ENCODE data around the gene GPR141.

Gene GPR141, protein sequence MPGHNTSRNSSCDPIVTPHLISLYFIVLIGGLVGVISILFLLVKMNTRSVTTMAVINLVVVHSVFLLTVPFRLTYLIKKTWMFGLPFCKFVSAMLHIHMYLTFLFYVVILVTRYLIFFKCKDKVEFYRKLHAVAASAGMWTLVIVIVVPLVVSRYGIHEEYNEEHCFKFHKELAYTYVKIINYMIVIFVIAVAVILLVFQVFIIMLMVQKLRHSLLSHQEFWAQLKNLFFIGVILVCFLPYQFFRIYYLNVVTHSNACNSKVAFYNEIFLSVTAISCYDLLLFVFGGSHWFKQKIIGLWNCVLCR

GRCh38 chr7:37683246-37684120 lies at the start of gene GPR141:
Gene GPR141, plus strand, starts transcription at chr7:37683766. Its CDS starts 56,628 bp downstream, at chr7:37740394.
- DNase-seq, result no peak

- DNase-seq, result no peak
Measured at GRCh38 chr7:37635346-37635745, 48.2 kb upstream of the GPR141 start.

DNA sequence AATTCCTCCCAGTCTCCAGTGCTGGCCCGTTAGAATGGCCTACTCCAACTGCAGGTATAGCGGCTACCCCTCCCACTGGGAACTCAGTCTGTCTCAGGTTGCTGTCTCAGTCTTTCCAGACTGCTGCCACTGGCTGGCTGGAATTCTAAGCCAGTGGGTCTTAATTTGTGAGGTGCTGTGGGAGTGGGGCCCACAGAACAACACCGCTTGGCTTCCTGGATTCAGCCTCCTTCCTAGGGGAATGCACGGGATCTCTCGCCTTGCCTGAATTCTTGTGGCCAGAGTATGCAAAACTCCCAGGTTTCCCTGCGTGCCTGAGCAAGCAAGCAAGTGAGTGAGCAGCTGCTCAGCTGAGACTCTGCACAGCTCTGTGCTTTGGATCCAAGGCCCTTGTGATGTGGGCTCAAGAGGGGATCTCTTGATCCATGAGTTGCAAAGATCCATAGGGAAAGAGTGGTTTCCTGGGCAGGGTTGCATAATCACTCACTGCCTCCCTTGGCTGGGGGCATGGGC lies 41.5 kb upstream of the GPR141 start:
- DNase-seq, result no peak

- no peak for DNase-seq
Measured at GRCh38 chr7:37643876-37644275, 39.7 kb upstream of the GPR141 start.

GRCh38 chr7:37645282-37646050 lies 38.1 kb upstream of the GPR141 start:
- DNase-seq, result no peak

GRCh38 chr7:37656913-37657530 lies 26.5 kb upstream of the GPR141 start:
- DNase-seq, result no peak

GRCh38 chr7:37657816-37658215 lies 25.8 kb upstream of the GPR141 start:
- no peak for DNase-seq

- DNase-seq, result no peak
Measured at GRCh38 chr7:37659971-37660565, 23.5 kb upstream of the GPR141 start.

- DNase-seq, result no peak
Measured at GRCh38 chr7:37660614-37661013, 23.0 kb upstream of the GPR141 start.

DNA sequence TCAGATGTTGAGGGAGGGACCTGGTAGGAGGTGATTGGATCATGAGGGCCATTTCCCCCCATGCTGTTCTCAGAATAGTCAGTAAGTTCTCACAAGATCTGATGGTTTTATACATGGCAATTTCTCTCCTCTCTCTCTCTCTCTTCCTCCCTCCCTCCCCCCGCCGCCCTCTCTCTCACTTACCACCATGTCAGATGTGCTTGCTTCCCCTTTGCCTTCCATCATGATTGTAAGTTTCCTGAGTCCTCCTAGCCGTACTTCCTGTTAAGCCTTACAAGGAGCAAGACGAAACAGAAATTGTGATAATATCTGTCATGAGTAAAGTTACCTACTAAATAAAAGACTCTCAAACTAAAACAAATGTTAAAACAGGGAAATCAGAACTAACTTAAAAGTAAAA lies 19.9 kb upstream of the GPR141 start:
- DNase-seq, result no peak

DNA sequence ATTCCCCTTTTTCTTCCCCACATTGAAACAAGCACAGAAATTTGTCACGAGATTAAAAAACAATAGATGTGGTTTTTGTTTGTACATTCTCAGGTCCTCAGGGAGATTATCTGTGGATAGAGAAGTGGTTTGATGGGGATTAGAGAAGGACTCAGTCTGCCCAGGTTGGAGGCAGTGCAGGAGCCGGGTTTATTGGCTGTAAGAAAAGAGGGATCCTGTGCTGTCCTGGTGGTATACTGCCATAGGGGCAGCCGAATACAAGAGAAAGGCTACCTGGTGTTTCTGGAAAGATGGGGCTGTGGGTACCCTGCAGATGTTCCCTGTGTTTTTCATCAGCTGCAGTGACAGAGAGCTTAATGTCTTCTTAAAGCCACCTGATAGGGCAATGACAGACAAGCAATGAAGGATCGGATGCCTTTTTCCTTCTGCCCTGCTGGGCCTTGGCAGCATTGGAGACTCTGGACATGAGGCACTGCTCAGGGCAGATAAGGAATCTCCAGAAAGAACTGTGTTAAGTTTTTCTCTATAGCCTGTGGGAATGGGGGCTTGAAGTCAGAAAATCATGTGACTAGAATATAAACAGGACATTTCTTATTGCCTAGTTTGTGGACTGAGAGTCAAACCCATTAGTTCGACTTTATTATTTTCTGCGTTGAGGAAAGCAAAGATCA lies 18.1 kb upstream of the GPR141 start:
- DNase-seq, result no peak

DNA sequence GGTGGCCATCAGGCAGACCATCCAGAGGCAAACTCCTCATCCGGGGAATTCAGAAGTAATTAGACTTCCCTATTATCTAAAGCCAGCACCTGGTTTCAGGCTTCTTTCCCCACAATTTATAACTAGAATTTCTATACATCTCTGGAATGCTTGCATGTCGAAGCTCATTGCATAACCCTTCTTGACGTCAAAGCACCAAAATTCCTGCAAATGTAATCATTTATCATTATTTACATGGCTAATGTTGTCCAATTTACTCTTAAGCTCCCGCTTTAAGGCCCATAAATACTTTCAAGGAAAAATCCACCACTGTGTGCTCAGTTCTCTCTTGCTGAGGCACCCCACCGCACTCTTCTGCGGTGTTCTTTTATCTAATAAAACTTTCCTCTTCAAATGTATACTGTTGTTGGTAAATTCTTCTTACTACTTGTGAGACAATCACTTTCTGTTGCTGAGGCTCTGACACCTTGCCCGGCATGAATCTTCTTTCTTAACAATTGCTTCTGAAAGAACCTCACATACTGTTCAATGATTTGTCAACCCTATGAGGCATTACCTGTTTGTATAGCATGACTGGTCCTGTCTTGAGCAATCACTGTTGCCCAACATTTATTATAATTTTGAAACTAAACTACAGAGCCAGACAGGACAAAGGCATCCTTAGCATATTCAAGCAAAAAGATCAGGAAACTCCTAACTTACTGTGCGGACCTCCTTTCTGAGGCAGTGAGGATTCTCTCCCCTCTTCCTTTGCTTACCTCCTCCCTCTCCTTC lies 17.4 kb upstream of the GPR141 start:
- no peak for DNase-seq

GRCh38 chr7:37669818-37670217 lies 13.7 kb upstream of the GPR141 start:
- DNase-seq, result no peak

GRCh38 chr7:37670436-37670835 lies 13.1 kb upstream of the GPR141 start:
- no peak for DNase-seq

DNA sequence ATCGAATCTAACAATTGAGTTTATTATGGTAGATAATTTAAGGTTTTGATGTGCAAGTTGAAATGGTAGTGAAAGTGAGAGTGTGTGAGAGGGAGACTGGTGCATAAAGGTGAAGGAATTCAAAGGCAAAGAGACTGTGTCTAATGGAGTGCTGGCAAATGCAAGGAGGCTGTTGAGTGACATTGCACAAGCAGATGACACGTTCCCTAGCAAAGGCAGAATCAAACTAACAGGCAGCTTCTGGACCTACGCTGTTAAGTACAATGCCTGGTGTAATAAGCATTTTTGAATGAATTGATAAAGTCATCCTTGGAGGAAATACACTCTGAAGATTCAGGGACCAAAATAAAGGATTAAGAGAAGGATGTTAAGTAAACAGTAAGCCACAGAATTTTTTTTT lies 11.7 kb upstream of the GPR141 start:
- no peak for DNase-seq

- no peak for DNase-seq
Measured at GRCh38 chr7:37672926-37673325, 10.6 kb upstream of the GPR141 start.

GRCh38 chr7:37673523-37673922 lies 10.0 kb upstream of the GPR141 start:
- DNase-seq, result no peak

GRCh38 chr7:37674531-37674930 lies 9.0 kb upstream of the GPR141 start:
- DNase-seq, result no peak

DNA sequence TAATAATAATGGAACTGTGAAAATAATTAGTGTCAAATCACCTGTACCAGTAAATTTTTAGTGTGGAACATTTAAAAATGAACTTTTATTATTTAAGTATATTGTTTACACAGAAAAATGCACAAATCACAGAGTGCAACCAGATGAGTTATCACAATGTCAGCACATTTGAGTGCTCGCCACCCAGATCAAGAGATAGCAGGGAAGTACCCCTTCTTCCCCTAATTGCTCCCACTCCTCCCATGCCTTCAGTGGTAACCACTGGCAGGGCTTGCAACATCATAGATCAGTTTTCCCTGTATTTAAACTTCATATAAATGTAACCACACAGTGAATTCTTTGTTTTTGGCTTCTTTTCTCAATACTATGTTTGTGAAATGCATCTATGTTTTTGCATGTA lies 7.8 kb upstream of the GPR141 start:
- DNase-seq, result no peak

DNA sequence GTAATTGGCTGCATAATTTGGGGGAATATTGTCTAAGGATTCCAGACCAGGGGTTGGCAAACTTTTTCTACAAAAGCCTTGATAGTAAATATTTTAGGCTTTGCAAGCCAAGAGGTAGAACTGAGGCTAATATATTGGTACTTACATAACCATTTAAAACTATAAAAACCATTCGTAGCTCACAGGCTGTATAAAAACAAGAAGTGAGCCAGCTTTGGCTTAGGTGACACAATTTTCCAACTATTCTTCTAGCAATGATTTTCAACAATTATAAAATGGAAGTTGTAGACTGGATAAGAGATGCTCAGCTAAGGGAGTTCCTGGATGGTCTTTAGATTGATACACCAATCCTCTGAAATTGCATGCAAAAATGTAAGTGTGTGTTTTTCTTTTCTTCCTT lies 1.4 kb downstream of the GPR141 start:
- DNase-seq, result no peak

All from SW 1271 (cell line).